CD8-positive, alpha-beta memory T cell (primary cell): ENCODE measurements around the gene OR2M5. TPM values are rescaled to one million over a fixed set of nuclear protein-coding genes. Genes with fewer than 3 reads are reported as not detected.
A peak's percentile ranks its signal among the peaks of the same experiment; 100 is the strongest.

Experiments used
- CTCF ChIA-PET: fragments of 350-600 bp; sonication (Branson Sonifier 250); formaldehyde crosslinking; loops from one replicate; lab custom pipeline; 2021; ENCODE audit warnings: antibody characterized with exemption; lab: Charles Lee
- POLR2A ChIA-PET: fragments of 350-600 bp; sonication (Branson Sonifier 250); formaldehyde crosslinking; loops from one replicate; lab custom pipeline; 2021; ENCODE audit warnings: antibody characterized with exemption; lab: Charles Lee
- DNase-seq, 5 donors: peaks; one replicate each; pipeline versions ENCODE4 v3.0.0 to v3.0.0-alpha.2; 2020 to 2022; ENCODE audit warnings: mixed read lengths in 1 of 5
- H3K27ac ChIP-seq: one replicate; pipeline ENCODE4 v1.7.0; 2013; ENCODE audit warnings: low read depth, mild to moderate bottlenecking, low read length, moderate library complexity
- H3K27me3 ChIP-seq: 2 replicates; pipeline ENCODE4 v1.7.0; 2013; ENCODE audit warnings: low read length, mild to moderate bottlenecking; ENCODE audit not compliant: insufficient read depth, poor library complexity, severe bottlenecking
- H3K36me3 ChIP-seq: 2 replicates; pipeline ENCODE4 v1.7.0; 2013; ENCODE audit warnings: mild to moderate bottlenecking, low read length, moderate library complexity; ENCODE audit not compliant: insufficient read depth
- H3K4me1 ChIP-seq: 2 replicates; pipeline ENCODE4 v1.7.0; 2013; ENCODE audit warnings: mild to moderate bottlenecking, low read length, moderate library complexity; ENCODE audit not compliant: insufficient read depth
- H3K4me3 ChIP-seq: 2 replicates; pipeline ENCODE4 v1.7.0; 2013; ENCODE audit warnings: mild to moderate bottlenecking, low read length
- H3K9me3 ChIP-seq: 2 replicates; pipeline ENCODE4 v1.7.0; 2013; ENCODE audit warnings: mild to moderate bottlenecking, low read length
- H3K27ac Mint-ChIP-seq, 8 donors: one replicate each; pipeline ENCODE4 v1.8.0; 2020 to 2021; ENCODE audit warnings: mixed read lengths in 8 of 8, mild to moderate bottlenecking in 6 of 8, inconsistent platforms in 3 of 8, moderate library complexity in 3 of 8
- H3K27me3 Mint-ChIP-seq, 2 donors: one replicate each; pipeline ENCODE4 v1.8.0; 2020 to 2021; ENCODE audit warnings: mixed read lengths in 2 of 2, mild to moderate bottlenecking in 1 of 2, moderate library complexity in 1 of 2
- H3K36me3 Mint-ChIP-seq, 3 donors: one replicate each; pipeline ENCODE4 v1.8.0; 2020 to 2021; ENCODE audit warnings: mixed read lengths in 3 of 3, inconsistent platforms in 1 of 3, mild to moderate bottlenecking in 1 of 3
- H3K4me1 Mint-ChIP-seq, 3 donors: one replicate each; pipeline ENCODE4 v1.8.0; 2020 to 2021; ENCODE audit warnings: mixed read lengths in 3 of 3, inconsistent platforms in 1 of 3, mild to moderate bottlenecking in 1 of 3
- H3K4me3 Mint-ChIP-seq, 7 donors: one replicate each; pipeline ENCODE4 v1.8.0; 2020 to 2021; ENCODE audit warnings: mixed read lengths in 7 of 7, mild to moderate bottlenecking in 6 of 7, moderate library complexity in 4 of 7, inconsistent platforms in 2 of 7
- H3K9me3 Mint-ChIP-seq, 5 donors: one replicate each; pipeline ENCODE4 v1.8.0; 2020 to 2022; ENCODE audit warnings: mixed read lengths in 5 of 5, mild to moderate bottlenecking in 3 of 5, moderate library complexity in 2 of 5, inconsistent platforms in 1 of 5
- polyA plus RNA-seq: library from polyadenylated mRNA; unstranded; fragments of 300-500 nt; fragmentation: Illumina TruSeq; gene quantifications from one replicate; pipeline ENCODE4 v1.2.3, GENCODE V29; 2021
- total RNA-seq, 2 experiments: library from RNA; stranded (reverse); gene quantifications; one replicate each; pipeline ENCODE4 v1.2.3, GENCODE V29; 2021

The OR2M5 gene
- total and polyA plus RNA-seq, 3 experiments from 2014 or later: not detected

DNA sequence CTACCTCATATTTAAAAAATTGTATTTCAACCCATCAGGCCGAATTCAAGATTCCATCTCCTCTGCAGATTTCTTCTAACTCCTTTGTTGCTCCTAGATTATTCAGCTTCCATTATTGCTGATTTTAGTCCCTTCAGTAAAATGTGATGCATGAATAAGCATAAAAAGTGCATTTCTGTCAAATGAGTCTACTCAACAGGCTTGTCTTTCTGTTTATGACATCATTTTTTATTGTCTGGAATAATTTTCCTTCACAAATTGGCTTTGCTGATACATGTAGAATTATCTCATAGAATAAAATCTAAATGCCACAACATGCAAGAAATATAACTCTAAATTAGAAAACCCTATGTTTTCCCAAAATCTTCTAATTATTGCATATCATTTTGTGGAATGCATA lies 1.6 kb upstream of the OR2M5 start:
- no peak overlapping the region for H3K4me3 ChIP-seq
- DNase-seq: no peak
- Mint-ChIP-seq H3K9me3 (peaks cover 2 to 10% (median 4%) of the 10 kb centered on the region in 5 donors), H3K27ac (no peak overlapping the region), H3K4me3 (no peak overlapping the region), H3K4me1 (no peaks in the 10 kb centered on the region), H3K36me3 (no peaks in the 10 kb centered on the region), H3K27me3 (peaks cover 0 to 1% of the 10 kb centered on the region in 2 donors)
- CTCF ChIA-PET: no interaction called here
- no peaks in the 10 kb centered on the region for H3K9me3 ChIP-seq
- no peaks in the 10 kb centered on the region for H3K27me3 ChIP-seq
- H3K27ac ChIP-seq: no peak overlapping the region
- H3K36me3 ChIP-seq: no peaks in the 10 kb centered on the region
- POLR2A ChIA-PET: no interaction called here
- no peaks in the 10 kb centered on the region for H3K4me1 ChIP-seq

DNA sequence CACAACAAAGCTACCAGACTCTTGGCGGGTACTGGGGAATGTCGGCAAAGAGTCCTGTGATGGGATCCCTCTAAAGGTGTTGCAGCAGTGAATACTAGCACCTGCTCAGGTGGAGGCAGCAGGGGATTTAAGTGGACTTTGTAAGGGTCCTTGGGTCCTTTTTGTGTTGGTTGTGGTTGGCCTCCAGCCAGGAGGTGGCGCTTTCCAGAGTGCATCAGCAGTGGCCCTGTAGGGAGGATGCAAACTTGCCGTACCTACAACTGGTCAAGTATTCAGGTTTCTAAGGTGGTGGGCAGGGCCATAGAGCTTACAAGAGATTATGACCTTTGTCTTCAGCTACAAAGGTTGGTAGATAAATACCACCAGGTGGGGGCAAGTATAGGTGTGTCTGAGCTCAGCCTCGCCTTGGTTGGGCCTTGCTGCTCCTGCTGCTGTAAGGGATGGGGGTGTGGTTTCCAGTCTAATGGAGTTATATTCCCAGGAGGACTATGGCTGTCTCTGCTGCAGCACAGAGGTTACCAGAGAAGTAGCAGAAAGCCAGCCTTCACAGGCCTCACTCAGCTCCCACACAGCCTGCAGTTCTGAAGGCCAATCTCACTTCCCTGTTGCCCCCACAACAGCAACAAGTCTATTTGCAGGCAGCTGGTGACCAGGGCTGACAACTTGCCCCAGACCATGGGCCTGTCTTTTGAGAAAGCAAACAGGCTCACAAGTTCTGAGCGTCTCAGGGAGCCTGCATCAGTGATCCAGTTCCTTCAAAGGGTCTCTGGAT lies 7.3 kb downstream of the OR2M5 start:
- H3K36me3 ChIP-seq: no peaks in the 10 kb centered on the region
- H3K36me3 Mint-ChIP-seq: no peaks in the 10 kb centered on the region
- no peaks in the 10 kb centered on the region for H3K4me1 Mint-ChIP-seq
- peaks cover 0 to 8% (median 5%) of the 10 kb centered on the region in 5 donors for H3K9me3 Mint-ChIP-seq
- DNase-seq: no peak
- ChIA-PET CTCF (no interaction called here), POLR2A (no interaction called here)
- H3K27me3 ChIP-seq: no peaks in the 10 kb centered on the region
- H3K4me3 Mint-ChIP-seq: no peak overlapping the region
- H3K27me3 Mint-ChIP-seq: no peaks in the 10 kb centered on the region
- H3K27ac ChIP-seq: no peak overlapping the region
- no peaks in the 10 kb centered on the region for H3K4me1 ChIP-seq
- no peaks in the 10 kb centered on the region for H3K9me3 ChIP-seq
- H3K27ac Mint-ChIP-seq: peak overlapping the region in 1 of 8 donors; percentile 13
- no peak overlapping the region for H3K4me3 ChIP-seq

DNA sequence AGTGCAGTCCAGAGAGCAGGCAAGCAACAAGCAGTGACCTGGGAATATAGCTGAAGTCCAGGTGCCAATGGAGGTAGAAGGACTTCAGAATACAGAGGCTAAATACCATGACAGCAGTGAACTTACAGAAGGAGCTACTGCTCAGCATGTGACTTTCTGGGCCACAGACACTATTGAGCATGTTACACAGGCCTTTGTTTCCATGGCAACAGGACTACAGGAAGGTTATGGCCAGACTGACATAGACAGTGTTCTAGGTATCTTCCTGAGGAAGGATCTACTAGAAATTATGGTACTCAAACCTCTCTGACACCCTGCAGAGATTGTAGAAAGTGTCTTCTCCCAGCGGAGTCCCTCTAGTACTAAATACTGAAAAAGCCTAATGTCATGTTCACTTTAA lies 11.0 kb downstream of the OR2M5 start:
- Histone ChIP-seq H3K4me1 (no peaks in the 10 kb centered on the region), H3K36me3 (no peaks in the 10 kb centered on the region), H3K9me3 (no peaks in the 10 kb centered on the region), H3K27ac (no peak overlapping the region), H3K4me3 (no peak overlapping the region), H3K27me3 (no peaks in the 10 kb centered on the region)
- Mint-ChIP-seq H3K27ac (no peak overlapping the region), H3K4me3 (no peak overlapping the region), H3K4me1 (no peaks in the 10 kb centered on the region), H3K36me3 (no peaks in the 10 kb centered on the region), H3K9me3 (peaks cover 0 to 2% (median 0%) of the 10 kb centered on the region in 5 donors), H3K27me3 (no peaks in the 10 kb centered on the region)
- DNase-seq: no peak
- POLR2A ChIA-PET: no interaction called here
- CTCF ChIA-PET: no interaction called here

DNA sequence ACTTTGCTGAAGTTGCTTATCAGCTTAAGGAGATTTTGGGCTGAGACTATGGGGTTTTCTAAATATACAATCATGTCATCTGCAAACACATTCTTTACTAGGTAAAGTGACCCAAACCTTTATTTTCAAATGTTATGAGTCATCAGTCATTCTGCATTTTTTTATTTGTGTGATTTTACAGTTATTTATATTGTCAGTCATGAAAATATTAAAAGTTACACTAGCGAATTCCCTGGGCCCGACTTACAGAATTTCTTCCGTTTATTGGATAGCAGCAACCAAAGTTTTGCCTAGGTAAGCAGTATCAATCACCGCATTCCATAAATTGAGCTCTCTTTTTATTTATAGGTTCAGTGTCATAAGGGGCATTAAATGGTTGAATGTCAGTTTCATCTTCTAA lies 13.8 kb downstream of the OR2M5 start:
- H3K9me3 ChIP-seq: no peaks in the 10 kb centered on the region
- Mint-ChIP-seq H3K36me3 (no peaks in the 10 kb centered on the region), H3K4me3 (no peak overlapping the region), H3K27ac (no peak overlapping the region), H3K27me3 (no peaks in the 10 kb centered on the region), H3K4me1 (no peaks in the 10 kb centered on the region), H3K9me3 (peaks cover 0 to 2% (median 2%) of the 10 kb centered on the region in 5 donors)
- no peaks in the 10 kb centered on the region for H3K27me3 ChIP-seq
- ChIA-PET POLR2A (no interaction called here), CTCF (no interaction called here)
- no peak overlapping the region for H3K27ac ChIP-seq
- H3K4me3 ChIP-seq: no peak overlapping the region
- H3K36me3 ChIP-seq: no peaks in the 10 kb centered on the region
- no peak for DNase-seq
- no peaks in the 10 kb centered on the region for H3K4me1 ChIP-seq

DNA sequence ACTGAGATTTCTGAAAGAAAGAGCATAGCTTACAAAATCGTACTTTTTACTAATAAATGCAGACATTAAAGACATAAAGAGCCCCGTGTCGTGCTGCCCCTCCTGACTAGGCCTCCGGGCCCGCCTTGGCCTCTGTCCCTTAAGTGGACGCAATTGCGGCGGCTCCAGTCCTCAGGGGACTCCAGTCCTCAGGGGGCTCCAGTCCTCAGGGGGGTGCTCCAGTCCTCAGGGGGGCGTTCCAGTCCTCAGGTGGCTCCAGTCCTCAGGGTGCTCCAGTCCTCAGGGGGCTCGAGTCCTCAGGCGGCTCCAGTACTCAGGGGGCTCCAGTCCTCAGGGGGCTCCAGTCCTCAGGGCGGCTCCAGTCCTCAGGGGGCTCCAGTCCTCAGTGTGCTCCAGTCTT lies 19.1 kb downstream of the OR2M5 start:
- Histone ChIP-seq H3K4me3 (no peak overlapping the region), H3K36me3 (no peaks in the 10 kb centered on the region), H3K9me3 (no peaks in the 10 kb centered on the region), H3K4me1 (no peaks in the 10 kb centered on the region), H3K27ac (no peak overlapping the region), H3K27me3 (no peaks in the 10 kb centered on the region)
- H3K36me3 Mint-ChIP-seq: peaks cover 0 to 2% (median 0%) of the 10 kb centered on the region in 3 donors
- ChIA-PET CTCF (no interaction called here), POLR2A (no interaction called here)
- no peaks in the 10 kb centered on the region for H3K4me1 Mint-ChIP-seq
- no peak for DNase-seq
- H3K27ac Mint-ChIP-seq: no peak overlapping the region
- H3K4me3 Mint-ChIP-seq: no peak overlapping the region
- H3K27me3 Mint-ChIP-seq: no peaks in the 10 kb centered on the region
- H3K9me3 Mint-ChIP-seq: peaks cover 0 to 8% (median 6%) of the 10 kb centered on the region in 5 donors

DNA sequence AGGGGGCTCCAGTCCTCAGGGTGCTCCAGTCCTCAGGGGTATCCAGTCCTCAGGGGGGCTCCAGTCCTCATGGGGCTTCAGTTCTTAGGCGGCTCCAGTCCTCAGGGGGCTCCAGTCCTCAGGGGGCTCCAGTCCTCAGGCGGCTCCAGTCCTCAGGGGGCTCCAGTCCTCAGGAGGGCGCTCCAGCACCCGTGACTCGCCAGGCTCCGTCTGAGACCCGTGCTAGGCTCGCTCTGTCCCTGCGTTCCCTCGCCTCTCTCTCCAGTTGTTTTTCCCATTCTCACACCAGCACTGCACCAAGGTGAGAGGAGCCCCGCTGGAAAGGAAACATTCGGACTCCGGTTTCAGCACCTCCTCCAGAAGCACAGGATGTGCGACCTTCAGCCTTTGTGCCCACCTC lies 20.2 kb downstream of the OR2M5 start:
- CTCF ChIA-PET: no interaction called here

DNA sequence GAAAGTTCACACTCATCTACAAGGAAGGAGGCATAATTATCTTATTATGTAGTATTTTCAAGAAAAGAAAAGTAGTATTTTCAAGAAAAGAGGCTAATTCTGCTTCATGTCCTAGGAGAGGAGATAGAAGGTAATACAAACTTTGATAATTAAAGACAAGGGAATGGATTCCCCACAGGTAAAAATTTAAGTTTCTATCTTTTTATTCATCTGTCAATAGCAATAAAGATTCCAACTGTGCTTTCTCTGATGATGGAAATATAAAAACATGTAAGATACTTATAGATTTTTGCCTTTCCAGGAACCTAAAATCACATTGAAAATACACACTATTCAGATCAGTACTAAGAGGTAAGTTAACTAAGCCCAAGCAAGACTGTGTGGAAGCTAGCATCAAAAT lies 29.6 kb downstream of the OR2M5 start, which contains the start of gene OR2M2:
Gene OR2M2 (plus strand): TSS at position 301 of the 400 bp plus-strand sequence. CDS start 5,165 bp downstream, outside the sequence.
- Mint-ChIP-seq H3K27ac (no peak within 1 kb of the TSS), H3K27me3 (peaks cover 0 to 2% of the 10 kb centered on the region in 2 donors), H3K4me3 (no peak within 1 kb of the TSS), H3K4me1 (no peaks in the 10 kb centered on the region), H3K36me3 (no peaks in the 10 kb centered on the region), H3K9me3 (peaks cover 0 to 3% (median 0%) of the 10 kb centered on the region in 5 donors)
- ChIA-PET POLR2A (no interaction called here), CTCF (no interaction called here)
- no peaks in the 10 kb centered on the region for H3K4me1 ChIP-seq
- H3K9me3 ChIP-seq: no peaks in the 10 kb centered on the region
- H3K4me3 ChIP-seq: no peak within 1 kb of the TSS
- no peak for DNase-seq
- no peak within 1 kb of the TSS for H3K27ac ChIP-seq
- H3K27me3 ChIP-seq: no peaks in the 10 kb centered on the region
- no peaks in the 10 kb centered on the region for H3K36me3 ChIP-seq

More for the DNA sequence above, 20.2 kb downstream of the OR2M5 start:
- H3K4me1 ChIP-seq: no peaks in the 10 kb centered on the region
- H3K27ac Mint-ChIP-seq: no peak overlapping the region
- no peak for DNase-seq
- H3K27me3 Mint-ChIP-seq: no peaks in the 10 kb centered on the region
- peaks cover 0 to 2% (median 0%) of the 10 kb centered on the region in 3 donors for H3K36me3 Mint-ChIP-seq
- no peak overlapping the region for H3K4me3 Mint-ChIP-seq
- peaks cover 0 to 8% (median 6%) of the 10 kb centered on the region in 5 donors for H3K9me3 Mint-ChIP-seq
- H3K27ac ChIP-seq: no peak overlapping the region
- no peaks in the 10 kb centered on the region for H3K4me1 Mint-ChIP-seq
- H3K36me3 ChIP-seq: no peaks in the 10 kb centered on the region
- H3K27me3 ChIP-seq: no peaks in the 10 kb centered on the region
- POLR2A ChIA-PET: no interaction called here
- H3K4me3 ChIP-seq: no peak overlapping the region
- H3K9me3 ChIP-seq: no peaks in the 10 kb centered on the region

DNA sequence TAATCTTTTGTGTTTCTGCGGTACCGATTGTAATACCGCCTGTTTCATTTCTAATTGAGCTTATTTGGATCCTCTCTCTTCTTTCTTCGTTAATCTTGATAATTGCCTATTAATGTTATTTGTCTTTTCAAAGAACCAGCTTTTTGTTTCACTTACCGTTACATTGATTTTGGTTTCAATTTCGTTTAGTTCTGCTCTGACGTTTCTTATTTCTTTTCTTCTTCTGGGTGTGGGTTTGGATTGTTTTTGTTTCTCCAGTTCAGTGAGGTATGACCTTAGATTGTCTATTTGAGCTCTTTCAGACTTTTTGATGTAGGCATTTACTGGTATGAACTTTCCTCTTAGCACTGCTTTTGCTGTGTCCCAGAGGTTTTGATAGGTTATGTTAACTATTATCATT lies 39.0 kb downstream of the OR2M5 start:
- H3K4me1 Mint-ChIP-seq: no peaks in the 10 kb centered on the region
- H3K36me3 Mint-ChIP-seq: no peaks in the 10 kb centered on the region
- POLR2A ChIA-PET: no interaction called here
- Histone ChIP-seq H3K36me3 (no peaks in the 10 kb centered on the region), H3K27me3 (no peaks in the 10 kb centered on the region), H3K4me1 (no peaks in the 10 kb centered on the region), H3K4me3 (no peak overlapping the region), H3K9me3 (no peaks in the 10 kb centered on the region), H3K27ac (no peak overlapping the region)
- CTCF ChIA-PET: no interaction called here
- H3K27ac Mint-ChIP-seq: no peak overlapping the region
- H3K9me3 Mint-ChIP-seq: peaks cover 0 to 7% (median 3%) of the 10 kb centered on the region in 5 donors
- no peak for DNase-seq
- no peak overlapping the region for H3K4me3 Mint-ChIP-seq
- H3K27me3 Mint-ChIP-seq: peaks cover 0 to 2% of the 10 kb centered on the region in 2 donors
